ENCODE results near the gene EIF4B. TPM values are rescaled to one million over a fixed set of nuclear protein-coding genes. Genes with fewer than 3 reads are reported as not detected.

Gene EIF4B
- total and polyA plus RNA-seq, 2 of the 13 experiments (the other 11 are each of a cell fraction or from before 2014, with no cell fraction given), result 416 to 548 TPM

DNA sequence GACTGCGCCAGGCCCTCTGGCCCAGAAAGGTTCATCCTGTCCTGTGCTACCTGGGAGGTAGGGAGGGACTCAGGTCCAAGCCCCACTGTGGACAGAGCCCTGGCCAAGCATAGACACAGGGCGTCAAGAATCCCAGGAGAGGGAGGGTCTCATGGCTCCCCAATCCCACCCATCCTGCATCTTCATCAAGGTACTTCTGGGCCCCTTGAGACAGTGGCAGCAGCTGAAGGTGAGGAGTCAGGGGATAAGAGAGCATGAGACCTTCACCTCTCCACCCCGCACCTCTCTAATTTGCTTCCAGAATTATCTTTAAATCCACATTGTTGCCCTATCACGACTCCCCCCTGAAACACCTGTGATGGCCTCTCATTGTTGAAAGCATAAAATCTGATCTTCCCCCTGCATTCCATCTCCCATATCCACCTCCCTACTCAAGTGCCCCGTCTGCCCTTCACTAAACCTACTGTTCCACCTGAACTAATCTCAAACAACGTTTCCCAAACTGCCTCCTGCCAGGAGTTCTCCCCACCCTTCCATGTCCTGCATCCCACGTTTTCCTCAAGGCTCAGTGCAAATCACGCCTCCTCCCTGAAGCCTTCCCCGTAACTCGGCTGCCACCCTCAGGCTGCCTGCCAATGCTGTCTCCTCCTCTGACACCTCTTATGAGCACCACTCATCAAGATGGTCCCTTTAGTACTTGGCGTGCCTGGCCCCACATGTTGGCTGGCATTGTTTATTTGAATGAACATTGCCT, 30.3 kb upstream of the EIF4B start (continued):
- TF ChIP-seq KAT7 (CRISPR knock-in tag; IDR thresholded peaks at IDR 0.05; ENCODE audit: borderline replicate concordance) (no peak), CBX1 (IDR thresholded peaks at IDR 0.05; ENCODE audit: low read depth) (no peak), ADNP (CRISPR knock-in tag; IDR thresholded peaks at IDR 0.05) (no peak), AHR (CRISPR knock-in tag; IDR thresholded peaks at IDR 0.05) (no peak), NONO (IDR thresholded peaks at IDR 0.05) (no peak), NONO (CRISPR knock-in tag; conservative IDR thresholded peaks at IDR 0.05) (0 out of 2 replicates have a peak, but pooled peaks have one; percentile 39), MEF2D (CRISPR knock-in tag; IDR thresholded peaks at IDR 0.05) (0 out of 2 replicates have a peak, but pooled peaks have one; percentile 20), POLR2G (IDR thresholded peaks at IDR 0.05; ENCODE audit: low read depth, low read length) (no peak), ZC3H4 (CRISPR knock-in tag; IDR thresholded peaks at IDR 0.05; ENCODE audit: borderline replicate concordance) (no peak), HIVEP1 (CRISPR knock-in tag; IDR thresholded peaks at IDR 0.05) (0 out of 2 replicates have a peak, but pooled peaks have one; percentile 21), FOXK1 (CRISPR knock-in tag; IDR thresholded peaks at IDR 0.05; ENCODE audit: borderline replicate concordance, low read depth) (no peak), CHD4 (IDR thresholded peaks at IDR 0.05; ENCODE audit: borderline replicate concordance, low read length) (no peak), ZFX (CRISPR knock-in tag; IDR thresholded peaks at IDR 0.05; ENCODE audit: low read depth) (peak; percentile 23; the same call in 1 of the 2 replicates), SOX6 (IDR thresholded peaks at IDR 0.05) (no peak), SOX6 (CRISPR knock-in tag; IDR thresholded peaks at IDR 0.05) (0 out of 2 replicates have a peak, but pooled peaks have one; percentile 12)
- TF ChIP-seq, protein P1, sequence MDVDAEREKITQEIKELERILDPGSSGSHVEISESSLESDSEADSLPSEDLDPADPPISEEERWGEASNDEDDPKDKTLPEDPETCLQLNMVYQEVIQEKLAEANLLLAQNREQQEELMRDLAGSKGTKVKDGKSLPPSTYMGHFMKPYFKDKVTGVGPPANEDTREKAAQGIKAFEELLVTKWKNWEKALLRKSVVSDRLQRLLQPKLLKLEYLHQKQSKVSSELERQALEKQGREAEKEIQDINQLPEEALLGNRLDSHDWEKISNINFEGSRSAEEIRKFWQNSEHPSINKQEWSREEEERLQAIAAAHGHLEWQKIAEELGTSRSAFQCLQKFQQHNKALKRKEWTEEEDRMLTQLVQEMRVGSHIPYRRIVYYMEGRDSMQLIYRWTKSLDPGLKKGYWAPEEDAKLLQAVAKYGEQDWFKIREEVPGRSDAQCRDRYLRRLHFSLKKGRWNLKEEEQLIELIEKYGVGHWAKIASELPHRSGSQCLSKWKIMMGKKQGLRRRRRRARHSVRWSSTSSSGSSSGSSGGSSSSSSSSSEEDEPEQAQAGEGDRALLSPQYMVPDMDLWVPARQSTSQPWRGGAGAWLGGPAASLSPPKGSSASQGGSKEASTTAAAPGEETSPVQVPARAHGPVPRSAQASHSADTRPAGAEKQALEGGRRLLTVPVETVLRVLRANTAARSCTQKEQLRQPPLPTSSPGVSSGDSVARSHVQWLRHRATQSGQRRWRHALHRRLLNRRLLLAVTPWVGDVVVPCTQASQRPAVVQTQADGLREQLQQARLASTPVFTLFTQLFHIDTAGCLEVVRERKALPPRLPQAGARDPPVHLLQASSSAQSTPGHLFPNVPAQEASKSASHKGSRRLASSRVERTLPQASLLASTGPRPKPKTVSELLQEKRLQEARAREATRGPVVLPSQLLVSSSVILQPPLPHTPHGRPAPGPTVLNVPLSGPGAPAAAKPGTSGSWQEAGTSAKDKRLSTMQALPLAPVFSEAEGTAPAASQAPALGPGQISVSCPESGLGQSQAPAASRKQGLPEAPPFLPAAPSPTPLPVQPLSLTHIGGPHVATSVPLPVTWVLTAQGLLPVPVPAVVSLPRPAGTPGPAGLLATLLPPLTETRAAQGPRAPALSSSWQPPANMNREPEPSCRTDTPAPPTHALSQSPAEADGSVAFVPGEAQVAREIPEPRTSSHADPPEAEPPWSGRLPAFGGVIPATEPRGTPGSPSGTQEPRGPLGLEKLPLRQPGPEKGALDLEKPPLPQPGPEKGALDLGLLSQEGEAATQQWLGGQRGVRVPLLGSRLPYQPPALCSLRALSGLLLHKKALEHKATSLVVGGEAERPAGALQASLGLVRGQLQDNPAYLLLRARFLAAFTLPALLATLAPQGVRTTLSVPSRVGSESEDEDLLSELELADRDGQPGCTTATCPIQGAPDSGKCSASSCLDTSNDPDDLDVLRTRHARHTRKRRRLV (CRISPR knock-in tag; IDR thresholded peaks at IDR 0.05), result no peak
- TF ChIP-seq, protein P2, sequence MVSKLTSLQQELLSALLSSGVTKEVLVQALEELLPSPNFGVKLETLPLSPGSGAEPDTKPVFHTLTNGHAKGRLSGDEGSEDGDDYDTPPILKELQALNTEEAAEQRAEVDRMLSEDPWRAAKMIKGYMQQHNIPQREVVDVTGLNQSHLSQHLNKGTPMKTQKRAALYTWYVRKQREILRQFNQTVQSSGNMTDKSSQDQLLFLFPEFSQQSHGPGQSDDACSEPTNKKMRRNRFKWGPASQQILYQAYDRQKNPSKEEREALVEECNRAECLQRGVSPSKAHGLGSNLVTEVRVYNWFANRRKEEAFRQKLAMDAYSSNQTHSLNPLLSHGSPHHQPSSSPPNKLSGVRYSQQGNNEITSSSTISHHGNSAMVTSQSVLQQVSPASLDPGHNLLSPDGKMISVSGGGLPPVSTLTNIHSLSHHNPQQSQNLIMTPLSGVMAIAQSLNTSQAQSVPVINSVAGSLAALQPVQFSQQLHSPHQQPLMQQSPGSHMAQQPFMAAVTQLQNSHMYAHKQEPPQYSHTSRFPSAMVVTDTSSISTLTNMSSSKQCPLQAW (CRISPR knock-in tag; IDR thresholded peaks at IDR 0.05), result 0 out of 2 replicates have a peak, but pooled peaks have one; percentile 56
- TF ChIP-seq, protein P3, sequence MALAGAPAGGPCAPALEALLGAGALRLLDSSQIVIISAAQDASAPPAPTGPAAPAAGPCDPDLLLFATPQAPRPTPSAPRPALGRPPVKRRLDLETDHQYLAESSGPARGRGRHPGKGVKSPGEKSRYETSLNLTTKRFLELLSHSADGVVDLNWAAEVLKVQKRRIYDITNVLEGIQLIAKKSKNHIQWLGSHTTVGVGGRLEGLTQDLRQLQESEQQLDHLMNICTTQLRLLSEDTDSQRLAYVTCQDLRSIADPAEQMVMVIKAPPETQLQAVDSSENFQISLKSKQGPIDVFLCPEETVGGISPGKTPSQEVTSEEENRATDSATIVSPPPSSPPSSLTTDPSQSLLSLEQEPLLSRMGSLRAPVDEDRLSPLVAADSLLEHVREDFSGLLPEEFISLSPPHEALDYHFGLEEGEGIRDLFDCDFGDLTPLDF (CRISPR knock-in tag; IDR thresholded peaks at IDR 0.05), result no peak
